IPS DF 19.7 (cell line): ENCODE data around the gene ZDHHC9.

Source experiments
- DNase-seq: peaks from one replicate; pipeline ENCODE4 v3.0.0-alpha.2; 2013; ENCODE audit warnings: low read depth, low spot score

Gene ZDHHC9

DNA sequence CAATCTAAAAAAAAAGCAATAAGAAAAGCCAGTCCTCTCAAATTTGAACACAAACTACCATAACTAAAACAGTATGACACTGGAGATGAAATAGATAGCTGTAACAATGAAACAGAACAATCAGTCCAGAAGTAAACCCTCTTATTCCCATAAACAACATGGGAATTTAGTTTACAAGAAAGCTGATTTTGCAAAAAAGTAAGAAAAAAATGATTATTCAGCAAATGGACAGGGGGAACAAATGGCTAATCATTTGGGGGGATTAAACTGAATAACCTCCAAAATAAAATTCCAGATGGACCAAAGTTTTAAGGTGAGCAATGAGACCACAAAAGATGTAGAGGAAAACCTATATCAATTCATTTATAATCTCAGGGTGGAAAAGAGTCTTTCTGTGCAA, 80.0 kb downstream of the ZDHHC9 start:
- DNase-seq, result no peak

- DNase-seq, result no peak
Measured at GRCh38 chrX:129762448-129762847, 81.2 kb downstream of the ZDHHC9 start.

GRCh38 chrX:129761596-129761995, 82.1 kb downstream of the ZDHHC9 start:
- no peak for DNase-seq

GRCh38 chrX:129760981-129761380, 82.7 kb downstream of the ZDHHC9 start:
- DNase-seq, result no peak

DNA sequence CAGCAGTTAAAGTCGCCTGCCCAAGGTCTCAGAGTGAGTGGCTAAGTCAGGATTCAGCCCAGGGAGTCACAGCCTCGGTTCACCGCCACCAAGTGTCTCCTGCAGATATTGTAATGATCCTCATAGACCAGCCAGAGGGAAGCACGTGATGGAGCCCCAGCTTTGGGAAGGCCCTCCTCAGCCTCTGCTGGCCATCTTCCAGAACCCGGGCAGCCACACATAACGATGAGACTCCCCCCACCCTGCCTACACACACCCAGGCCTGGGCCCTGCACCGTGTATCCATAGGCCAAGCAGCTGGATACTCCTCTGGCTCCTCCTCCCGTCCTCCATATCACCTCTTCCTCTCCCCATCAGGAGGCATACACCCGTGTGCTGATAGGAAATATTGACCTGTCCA, 83.5 kb downstream of the ZDHHC9 start:
- DNase-seq, result no peak

GRCh38 chrX:129759576-129760061, 84.1 kb downstream of the ZDHHC9 start:
- DNase-seq, result no peak

GRCh38 chrX:129755779-129756650, 87.7 kb downstream of the ZDHHC9 start:
- DNase-seq, result no peak

DNA sequence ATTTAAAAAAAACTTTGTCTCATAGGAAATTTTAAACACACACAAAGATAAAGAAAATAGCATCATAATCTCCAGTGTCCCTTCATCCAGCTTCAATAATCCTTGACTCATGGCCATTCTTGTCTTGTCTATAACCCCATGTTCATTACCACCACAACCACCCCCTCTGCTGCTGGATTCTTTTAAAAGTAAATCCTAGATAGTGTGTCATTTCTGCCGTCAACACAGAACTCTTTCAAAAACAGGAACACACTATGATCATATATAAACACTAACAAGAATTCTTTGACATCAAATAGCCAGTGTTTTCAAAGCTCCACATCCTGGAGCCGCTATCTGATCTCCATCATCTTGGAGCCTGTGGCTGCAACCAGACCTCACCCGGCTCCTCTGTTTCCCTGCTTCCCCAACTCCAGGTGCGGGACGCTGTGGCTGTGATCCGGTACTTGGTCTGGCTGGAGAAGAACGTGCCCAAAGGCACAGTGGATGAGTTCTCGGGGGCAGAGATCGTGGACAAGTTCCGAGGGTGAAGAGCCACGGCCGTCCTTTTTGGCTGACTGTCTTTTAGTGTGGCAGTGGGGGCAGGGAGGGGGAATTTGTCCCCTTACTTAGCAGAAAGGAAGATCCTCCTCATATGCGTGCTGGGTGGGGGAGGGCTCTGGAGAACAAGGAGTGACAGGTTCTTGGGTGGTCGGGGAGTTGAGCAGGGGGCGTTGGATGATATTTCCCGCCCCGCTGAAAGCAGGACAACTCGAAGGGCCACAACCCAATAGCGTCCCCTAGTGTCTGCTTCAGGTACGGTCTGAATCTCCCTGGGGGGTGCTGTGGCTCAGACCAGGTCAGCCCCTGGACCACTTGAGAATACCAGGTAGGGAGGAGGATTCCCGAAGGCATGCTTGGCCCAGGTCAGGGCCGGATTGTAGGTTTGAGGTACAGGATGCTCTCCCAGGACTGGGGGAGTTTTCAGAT, 89.3 kb downstream of the ZDHHC9 start:
- no peak for DNase-seq
